ENCODE results near the gene ALDOB.
A peak's percentile ranks its signal among the peaks of the same experiment; 100 is the strongest.
"Not testable (repeated sequence)": the region's sequence is repeated elsewhere in the genome, so short reads cannot be mapped to it uniquely, and the experiment has no call there.

The ALDOB gene

GRCh38 chr9:101421653-101422065 lies 13.9 kb downstream of the ALDOB start:
- no peak for DNase-seq (ENCODE audit: low spot score)

GRCh38 chr9:101419863-101420262 lies 15.7 kb downstream of the ALDOB start:
- no peak for DNase-seq (ENCODE audit: low spot score)

GRCh38 chr9:101418518-101419430 lies 16.8 kb downstream of the ALDOB start:
- DNase-seq (ENCODE audit: low spot score), result no peak

- DNase-seq (ENCODE audit: low spot score), result no peak
Measured at GRCh38 chr9:101417977-101418376, 17.6 kb downstream of the ALDOB start.

- no peak for DNase-seq (ENCODE audit: low spot score)
Measured at GRCh38 chr9:101417389-101417788, 18.2 kb downstream of the ALDOB start.

GRCh38 chr9:101415578-101415977 lies 20.0 kb downstream of the ALDOB start:
- DNase-seq (ENCODE audit: low spot score), result no peak

- no peak for DNase-seq (ENCODE audit: low spot score)
Measured at GRCh38 chr9:101414839-101415238, 20.7 kb downstream of the ALDOB start.

- no peak for DNase-seq (ENCODE audit: low spot score)
Measured at GRCh38 chr9:101409079-101409477, 26.5 kb downstream of the ALDOB start.

- no peak for DNase-seq (ENCODE audit: low spot score)
Measured at GRCh38 chr9:101408374-101409078, 27.0 kb downstream of the ALDOB start.

- DNase-seq (ENCODE audit: low spot score), result no peak
Measured at GRCh38 chr9:101403516-101404285, 31.9 kb downstream of the ALDOB start.

- DNase-seq (ENCODE audit: low spot score), result no peak
Measured at GRCh38 chr9:101400120-101400519, 35.5 kb downstream of the ALDOB start.

GRCh38 chr9:101399643-101399970 lies 36.0 kb downstream of the ALDOB start:
- DNase-seq (ENCODE audit: low spot score), result no peak

GRCh38 chr9:101398930-101399642 lies 36.5 kb downstream of the ALDOB start:
- DNase-seq (ENCODE audit: low spot score), result no peak

GRCh38 chr9:101398068-101398929 lies 37.3 kb downstream of the ALDOB start, which contains the start of the genes MRPL50 and ZNF189:
MRPL50 (minus strand) TSS chr9:101398618; CDS start chr9:101398592, 26 bp downstream.
ZNF189 (plus strand) TSS chr9:101398851; CDS start chr9:101399157, 306 bp downstream.
- peak; percentile 99 for DNase-seq (ENCODE audit: low spot score)

GRCh38 chr9:101397746-101398067 lies 37.9 kb downstream of the ALDOB start:
- DNase-seq (ENCODE audit: low spot score), result no peak

GRCh38 chr9:101394687-101395086 lies 40.9 kb downstream of the ALDOB start:
- no peak for DNase-seq (ENCODE audit: low spot score)

- no peak for DNase-seq (ENCODE audit: low spot score)
Measured at GRCh38 chr9:101393135-101393534, 42.4 kb downstream of the ALDOB start.

GRCh38 chr9:101388507-101388993 lies 47.0 kb downstream of the ALDOB start:
- DNase-seq (ENCODE audit: low spot score), result no peak

GRCh38 chr9:101387871-101388506 lies 47.6 kb downstream of the ALDOB start:
- peak; percentile 51 for DNase-seq (ENCODE audit: low spot score)

- not testable (repeated sequence) for DNase-seq (ENCODE audit: low spot score)
Measured at GRCh38 chr9:101384873-101385536, 50.6 kb downstream of the ALDOB start, which contains the start of gene BAAT. BAAT (minus strand) TSS chr9:101385006; CDS start chr9:101371404, 13,602 bp downstream.
